Left lung (tissue), 10 donors: ENCODE data around the gene SERPINA10. TPM values are rescaled to one million over a fixed set of nuclear protein-coding genes. Genes with fewer than 3 reads are reported as not detected.

ENCODE experiments used
- ATAC-seq: fragments of 200-7000 bp; cut with Tn5 transposase; one replicate; pipeline ENCODE4 v1.9.1; 2020; ENCODE audit warnings: moderate library complexity
- DNase-seq, 4 donors: peaks; one replicate each; pipeline ENCODE4 v3.0.0-alpha.2; 2013 to 2020
- H3K27ac ChIP-seq, 2 donors: fragments of 200-600 bp; sonication (generic) in 1 of 2; one replicate each; pipeline versions ENCODE4 v1.5.0 to v1.8.0; 2020 to 2021
- H3K27me3 ChIP-seq, 2 donors: fragments of 200-600 bp; sonication (generic) in 1 of 2; one replicate each; pipeline versions ENCODE4 v1.5.0 to v1.8.0; 2020 to 2021
- H3K36me3 ChIP-seq, 2 donors: fragments of 200-600 bp; sonication (generic) in 1 of 2; one replicate each; pipeline versions ENCODE4 v1.5.0 to v1.8.0; 2020 to 2021
- H3K4me1 ChIP-seq, 2 donors: fragments of 200-600 bp; one replicate each; pipeline ENCODE4 v1.8.0; 2021
- H3K4me3 ChIP-seq, 2 donors: fragments of 200-600 bp; sonication (generic) in 1 of 2; one replicate each; pipeline versions ENCODE4 v1.5.0 to v1.8.0; 2020 to 2021; ENCODE audit warnings: mild to moderate bottlenecking in 1 of 2
- H3K9me3 ChIP-seq, 2 donors: fragments of 200-600 bp; sonication (generic) in 1 of 2; one replicate each; pipeline versions ENCODE4 v1.5.0 to v1.8.0; 2020 to 2021
- CTCF ChIP-seq, 2 donors: fragments of 200-600 bp; sonication (generic) in 1 of 2; IDR thresholded peaks; one replicate each; pipeline versions ENCODE4 v1.5.0 to v1.8.0; 2021; ENCODE audit warnings: antibody characterized with exemption in 2 of 2
- intact Hi-C, 2 donors: fragments of 100-400 bp; cut with DNase I; formaldehyde crosslinking; loops; one replicate each; pipeline versions ENCODE4 v1.11.2 to v1.14.2; 2022
- polyA plus RNA-seq, 6 donors: library from polyadenylated mRNA; unstranded; fragments of 120-200 nt; gene quantifications; one replicate each; pipeline ENCODE4 v1.2.1, GENCODE V29; 2013; ENCODE audit not compliant: insufficient read length in 6 of 6
- total RNA-seq, 2 donors: library from RNA; stranded (reverse); fragmentation: NEBNext Ultra II Directional; extraction: Animal tissue kit (Norgen Biotek cat#: 25700); gene quantifications; one replicate each; pipeline ENCODE4 v1.2.1, GENCODE V29; 2021
- donor health status: DM: no; HTN: yes; CAD: no.
- donor health status: DM: no; HTN: no; CAD: no.

SERPINA10 gene
- total and polyA plus RNA-seq, 8 donors, result 0.06 to 0.10 (median 0.08) TPM; not detected in 2

GRCh38 chr14:94322648-94323570 lies 29.8 kb upstream of the SERPINA10 start, which contains the start of gene SERPINA6:
SERPINA6 (minus strand) TSS chr14:94323336; CDS start chr14:94314648, 8,688 bp downstream.
- DNase-seq, result no peak
- intact Hi-C loops, result no loop called here

GRCh38 chr14:94321421-94322271 lies 28.6 kb upstream of the SERPINA10 start:
- no peaks in the 10 kb centered on the region for H3K27me3 ChIP-seq
- intact Hi-C loops, result no loop called here
- ATAC-seq (no peak), DNase-seq (no peak)
- no peak overlapping the region for H3K4me3 ChIP-seq
- no peaks in the 10 kb centered on the region for H3K36me3 ChIP-seq
- H3K4me1 ChIP-seq, result no peaks in the 10 kb centered on the region
- no peak for TF ChIP-seq CTCF (IDR thresholded peaks at IDR 0.05)
- no peak overlapping the region for H3K27ac ChIP-seq
- no peaks in the 10 kb centered on the region for H3K9me3 ChIP-seq

More at GRCh38 chr14:94322648-94323570, 29.8 kb upstream of the SERPINA10 start, which contains the start of gene SERPINA6:
- H3K27ac ChIP-seq, result no peak within 1 kb of the TSS
- no peaks in the 10 kb centered on the region for H3K27me3 ChIP-seq
- H3K4me3 ChIP-seq, result no peak within 1 kb of the TSS
- no peaks in the 10 kb centered on the region for H3K9me3 ChIP-seq
- H3K4me1 ChIP-seq, result no peaks in the 10 kb centered on the region
- no peaks in the 10 kb centered on the region for H3K36me3 ChIP-seq
- ATAC-seq, result peak; percentile 29
- no peak for TF ChIP-seq CTCF (IDR thresholded peaks at IDR 0.05)

GRCh38 chr14:94320243-94320642 lies 27.2 kb upstream of the SERPINA10 start:
- H3K9me3 ChIP-seq, result no peaks in the 10 kb centered on the region
- H3K27ac ChIP-seq, result no peak overlapping the region
- H3K4me3 ChIP-seq, result no peak overlapping the region
- H3K36me3 ChIP-seq, result no peaks in the 10 kb centered on the region
- no peak for TF ChIP-seq CTCF (IDR thresholded peaks at IDR 0.05)
- H3K27me3 ChIP-seq, result no peaks in the 10 kb centered on the region
- peak in 1 of 4 donors; percentile 3 for DNase-seq
- intact Hi-C loops, result no loop called here
- no peaks in the 10 kb centered on the region for H3K4me1 ChIP-seq
- ATAC-seq, result peak; percentile 29

GRCh38 chr14:94317259-94317658 lies 24.2 kb upstream of the SERPINA10 start:
- no peak overlapping the region for H3K4me3 ChIP-seq
- H3K27me3 ChIP-seq, result no peaks in the 10 kb centered on the region
- H3K9me3 ChIP-seq, result no peaks in the 10 kb centered on the region
- TF ChIP-seq CTCF (IDR thresholded peaks at IDR 0.05), result no peak
- no peak overlapping the region for H3K27ac ChIP-seq
- no peaks in the 10 kb centered on the region for H3K4me1 ChIP-seq
- ATAC-seq (peak; percentile 77), DNase-seq (peak in 1 of 4 donors; percentile 11)
- no peaks in the 10 kb centered on the region for H3K36me3 ChIP-seq
- intact Hi-C loops, result no loop called here

GRCh38 chr14:94316692-94317091 lies 23.6 kb upstream of the SERPINA10 start:
- intact Hi-C loops, result no loop called here
- H3K36me3 ChIP-seq, result no peaks in the 10 kb centered on the region
- ATAC-seq, result no peak
- H3K4me1 ChIP-seq, result no peaks in the 10 kb centered on the region
- no peaks in the 10 kb centered on the region for H3K27me3 ChIP-seq
- H3K4me3 ChIP-seq, result no peak overlapping the region
- no peak for DNase-seq
- no peak overlapping the region for H3K27ac ChIP-seq
- no peak for TF ChIP-seq CTCF (IDR thresholded peaks at IDR 0.05)
- H3K9me3 ChIP-seq, result no peaks in the 10 kb centered on the region
